GM19035 (cell line): ENCODE data around the gene ZNF385D.

Experiments
- ATAC-seq: cut with Tn5 transposase; IDR thresholded peaks from one replicate; pipeline ENCODE4 v1.9.1; 2021; ENCODE audit not compliant: unreplicated experiment

Gene ZNF385D

DNA sequence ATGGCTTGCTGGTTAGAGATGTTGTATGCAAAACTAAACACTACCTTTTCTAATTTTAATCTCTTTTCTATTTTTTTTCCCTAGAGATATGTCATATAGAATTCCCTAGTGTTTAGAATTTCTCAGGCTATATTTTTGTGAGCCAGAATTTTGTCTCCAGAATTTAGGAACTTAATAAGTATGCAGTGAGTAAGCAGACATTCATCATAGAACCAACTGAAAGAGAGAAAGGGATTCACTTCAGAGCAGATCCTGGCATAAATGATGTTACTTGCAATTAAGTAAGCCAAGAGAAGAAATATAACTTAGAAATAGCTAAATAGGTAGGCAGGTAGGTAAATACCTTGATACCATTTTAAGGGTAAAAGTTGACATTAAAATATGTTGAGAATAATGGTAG lies 288.9 kb downstream of the ZNF385D start:
- no peak for ATAC-seq

DNA sequence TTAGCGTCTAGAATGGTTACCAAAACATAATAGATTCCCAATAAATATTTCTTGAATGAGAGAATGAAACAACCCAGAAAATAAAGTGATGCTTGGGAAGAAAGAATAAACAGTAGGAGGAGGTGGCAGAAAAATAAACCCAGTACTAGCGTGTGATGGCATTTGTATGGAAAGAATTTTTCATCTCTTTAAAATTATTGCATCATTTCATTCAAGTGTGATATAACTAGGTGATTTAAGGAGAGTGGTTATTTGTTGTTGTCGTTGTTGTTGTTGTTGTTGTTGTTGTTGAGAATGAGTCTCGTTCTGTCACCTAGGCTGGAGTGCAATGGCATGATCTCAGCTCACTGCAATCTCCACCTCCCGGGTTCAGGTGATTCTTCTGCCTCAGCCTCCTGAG lies 293.9 kb downstream of the ZNF385D start:
- no peak for ATAC-seq

DNA sequence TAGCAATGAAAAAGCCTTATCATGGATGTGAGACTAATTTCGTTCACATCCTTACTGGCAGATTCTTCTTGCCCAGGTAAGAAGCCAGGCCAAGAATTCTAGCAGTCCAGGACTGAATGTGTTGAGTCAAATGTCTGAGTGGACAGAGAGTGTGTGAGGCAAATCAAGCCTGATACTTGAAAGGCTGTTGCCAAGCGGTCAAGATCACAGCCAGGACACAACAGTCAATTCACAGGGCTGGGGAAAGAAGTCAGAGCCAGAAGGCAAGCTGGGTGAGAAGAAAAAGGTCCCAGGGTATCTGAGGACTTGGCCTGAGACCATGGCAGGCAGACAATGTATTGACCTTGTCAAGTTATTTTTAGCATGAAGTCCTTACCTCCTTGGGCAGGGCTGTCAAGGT lies 301.3 kb downstream of the ZNF385D start:
- no peak for ATAC-seq

DNA sequence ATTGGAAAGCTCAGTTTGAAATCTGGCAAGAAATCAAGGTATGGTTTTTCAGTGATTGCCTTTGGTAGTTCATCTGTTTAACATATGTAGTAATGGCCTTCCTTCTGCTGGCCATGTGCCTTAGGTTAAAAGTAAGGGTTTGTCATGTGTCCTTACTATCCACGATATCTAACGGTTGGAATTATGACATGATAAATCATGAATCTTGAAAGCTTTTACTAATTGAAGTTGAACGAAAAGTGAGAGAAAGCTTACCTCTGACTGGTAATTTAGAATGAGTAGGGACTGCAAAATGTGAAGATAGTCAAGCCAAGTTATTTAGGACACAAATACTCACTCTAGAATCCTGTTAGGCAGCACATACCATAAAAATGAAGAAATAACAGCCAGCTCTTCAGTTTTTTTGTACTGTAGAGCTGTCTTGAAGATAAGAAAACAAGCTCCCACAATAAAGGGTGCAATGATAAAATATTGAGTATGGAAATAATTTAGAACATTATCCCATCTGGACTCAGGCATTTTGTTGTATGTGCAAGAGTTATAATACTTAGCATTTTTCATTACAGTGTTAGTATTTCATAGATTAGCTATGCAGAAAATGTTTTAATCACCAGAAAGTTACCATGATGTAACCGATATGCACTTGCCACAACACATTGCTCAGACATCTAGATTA lies 303.4 kb downstream of the ZNF385D start:
- ATAC-seq = no peak

- ATAC-seq = no peak
These were observed 304.0 kb downstream of the ZNF385D start for GRCh38 chr3:21446945-21447475.

GRCh38 chr3:21446027-21446426 lies 305.0 kb downstream of the ZNF385D start:
- ATAC-seq = peak; percentile 79

GRCh38 chr3:21441821-21442220 lies 309.2 kb downstream of the ZNF385D start:
- ATAC-seq = no peak

DNA sequence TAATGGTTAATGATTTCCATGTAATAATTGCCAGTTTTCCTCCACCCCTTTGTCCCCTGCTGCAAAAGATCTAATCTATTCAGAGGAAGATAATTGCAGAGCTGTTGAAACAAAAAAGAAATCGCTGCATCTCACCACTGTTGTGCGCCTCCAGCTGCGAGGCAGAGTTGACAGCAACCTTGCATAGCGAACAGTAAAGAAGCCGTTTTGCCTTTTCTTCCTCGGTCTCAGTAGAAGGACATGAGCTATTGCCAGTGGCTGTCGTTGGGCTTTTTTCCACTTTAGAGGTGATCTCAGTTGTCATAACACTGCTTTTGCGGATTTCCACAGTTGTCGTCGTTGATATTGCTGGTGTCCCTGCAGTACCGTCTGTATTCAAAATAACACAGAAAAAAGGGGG lies 314.2 kb downstream of the ZNF385D start:
- no peak for ATAC-seq

GRCh38 chr3:21435871-21436270 lies 315.1 kb downstream of the ZNF385D start:
- ATAC-seq = no peak

- no peak for ATAC-seq
These were observed 316.7 kb downstream of the ZNF385D start for GRCh38 chr3:21434310-21434709.

DNA sequence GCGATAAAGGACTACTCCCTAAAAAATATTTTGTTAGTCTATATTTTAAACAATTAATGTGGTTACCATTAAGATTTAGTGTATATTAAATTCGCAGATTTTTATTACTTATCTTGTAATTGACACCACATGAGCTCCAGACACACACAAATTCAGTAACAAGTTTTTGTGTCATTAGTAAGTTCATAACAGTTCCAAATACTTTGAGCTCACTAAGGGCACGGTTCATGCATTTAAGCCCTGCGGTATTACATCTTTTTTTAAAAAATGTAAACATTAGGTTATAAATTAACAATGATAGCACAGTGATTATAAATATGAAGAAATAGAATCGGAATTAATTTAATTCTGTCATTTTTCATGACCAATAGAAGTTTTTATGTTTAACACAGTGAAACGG lies 317.3 kb downstream of the ZNF385D start:
- no peak for ATAC-seq

DNA sequence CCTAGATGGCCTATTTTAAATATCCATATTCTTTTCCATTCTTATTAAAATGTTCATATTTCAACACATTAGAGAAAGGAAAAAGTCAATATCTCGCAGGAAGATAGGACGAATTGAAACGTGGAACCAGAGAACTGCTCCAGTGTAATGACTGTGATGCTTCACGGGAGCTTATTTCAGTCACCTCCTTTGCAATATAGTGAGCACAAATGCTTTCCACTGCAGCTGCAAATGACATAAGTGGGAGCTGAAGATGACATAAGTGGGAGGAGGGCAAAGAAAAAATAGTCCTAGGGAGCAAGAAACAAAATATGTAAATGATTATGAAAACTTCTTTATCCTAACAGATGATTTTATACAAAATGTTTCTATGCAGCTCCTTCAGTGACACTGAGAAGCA lies 324.1 kb downstream of the ZNF385D start:
- ATAC-seq = no peak

DNA sequence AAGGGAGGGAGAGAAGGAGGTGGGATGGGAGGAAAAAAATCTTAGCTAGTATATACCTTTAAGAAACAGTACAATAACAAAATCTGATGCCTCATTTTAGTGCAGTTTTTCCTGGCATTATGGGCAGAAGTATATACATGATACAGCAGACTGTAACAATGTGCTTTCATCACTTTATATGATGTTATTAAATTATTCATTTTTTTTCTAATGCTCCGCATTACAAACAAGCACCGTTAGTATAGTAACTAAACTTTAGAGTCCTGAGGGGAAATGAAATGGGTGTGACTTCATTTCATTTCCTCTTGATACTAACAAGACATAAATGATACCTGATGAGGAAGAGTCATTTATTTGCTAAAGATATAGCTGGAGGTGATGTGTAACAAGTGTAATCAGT lies 325.3 kb downstream of the ZNF385D start:
- no peak for ATAC-seq

GRCh38 chr3:21421096-21421495 lies 329.9 kb downstream of the ZNF385D start:
- no peak for ATAC-seq

DNA sequence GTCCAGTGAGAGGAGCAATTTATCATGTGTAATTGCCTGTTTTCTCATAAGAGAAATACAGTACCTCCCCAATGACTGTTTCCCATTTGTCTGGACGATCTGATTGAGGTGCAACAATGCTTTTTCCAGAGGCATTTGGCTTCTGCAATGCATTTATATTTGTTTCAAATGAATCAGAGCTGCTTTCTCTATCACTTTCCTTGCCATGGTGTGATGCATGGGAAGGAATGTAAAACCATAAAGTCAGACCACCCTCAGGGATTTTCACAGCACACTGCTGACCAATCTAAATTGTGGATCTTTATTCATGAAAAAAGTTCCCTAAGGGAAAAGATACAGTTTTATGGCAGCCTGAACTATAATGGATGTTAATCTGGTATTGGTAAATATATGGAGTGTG lies 333.0 kb downstream of the ZNF385D start:
- no peak for ATAC-seq

DNA sequence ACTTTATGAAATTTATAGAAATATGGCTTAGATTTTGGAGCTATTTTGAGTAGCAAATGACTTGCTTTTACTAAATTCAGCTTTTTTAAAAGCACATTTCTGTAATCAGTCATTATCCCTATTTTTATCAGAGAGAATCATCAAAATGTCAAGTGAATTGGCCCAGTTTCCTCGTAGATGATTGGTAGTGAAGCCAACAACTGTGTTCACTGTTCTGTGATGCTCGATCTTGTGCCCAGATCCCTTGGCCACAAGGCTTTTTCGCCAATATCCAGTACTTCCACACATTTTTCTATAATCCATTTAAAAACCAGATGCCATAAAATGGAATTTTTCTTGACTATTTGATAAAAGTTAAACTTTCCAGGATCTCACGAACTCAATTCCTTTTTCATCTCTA lies 336.5 kb downstream of the ZNF385D start:
- ATAC-seq = no peak

DNA sequence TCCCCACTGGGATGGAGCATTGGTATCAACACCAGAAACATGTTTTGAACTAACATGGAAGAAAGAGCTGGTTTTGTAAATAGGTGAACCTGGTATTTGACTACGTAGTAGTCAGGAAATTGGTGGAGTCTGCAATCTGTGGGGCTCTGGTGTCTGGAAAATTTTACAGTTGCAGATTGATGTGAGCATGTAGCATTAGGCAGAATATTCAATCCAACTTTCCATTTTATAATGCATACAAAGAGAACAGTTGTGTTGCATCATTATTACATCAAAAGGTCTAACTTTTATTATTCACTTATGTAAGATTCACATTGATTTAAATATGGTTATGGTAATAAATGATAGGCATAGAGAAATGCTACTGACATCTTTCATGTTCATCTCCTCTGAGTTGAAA lies 340.0 kb downstream of the ZNF385D start:
- no peak for ATAC-seq

GRCh38 chr3:21409401-21409800 lies 341.6 kb downstream of the ZNF385D start:
- ATAC-seq = no peak

DNA sequence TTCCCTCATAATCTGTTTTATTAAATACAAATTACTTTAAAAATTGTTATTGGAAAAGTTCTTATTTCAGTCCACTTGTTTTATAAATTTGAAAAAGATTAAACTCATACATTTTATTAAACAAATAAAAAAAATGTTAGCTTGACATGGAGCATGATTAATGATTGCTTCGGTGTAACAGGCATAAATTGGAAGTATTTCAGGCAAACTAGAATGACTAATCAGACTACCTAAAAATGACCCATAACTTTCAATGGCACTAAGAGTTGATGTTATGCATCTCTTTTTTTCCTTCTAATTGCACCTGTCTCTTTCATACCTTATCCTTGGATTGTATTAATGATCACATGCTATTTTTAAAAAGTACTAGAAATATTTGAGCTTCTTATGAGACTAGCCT lies 343.3 kb downstream of the ZNF385D start:
- ATAC-seq = no peak

DNA sequence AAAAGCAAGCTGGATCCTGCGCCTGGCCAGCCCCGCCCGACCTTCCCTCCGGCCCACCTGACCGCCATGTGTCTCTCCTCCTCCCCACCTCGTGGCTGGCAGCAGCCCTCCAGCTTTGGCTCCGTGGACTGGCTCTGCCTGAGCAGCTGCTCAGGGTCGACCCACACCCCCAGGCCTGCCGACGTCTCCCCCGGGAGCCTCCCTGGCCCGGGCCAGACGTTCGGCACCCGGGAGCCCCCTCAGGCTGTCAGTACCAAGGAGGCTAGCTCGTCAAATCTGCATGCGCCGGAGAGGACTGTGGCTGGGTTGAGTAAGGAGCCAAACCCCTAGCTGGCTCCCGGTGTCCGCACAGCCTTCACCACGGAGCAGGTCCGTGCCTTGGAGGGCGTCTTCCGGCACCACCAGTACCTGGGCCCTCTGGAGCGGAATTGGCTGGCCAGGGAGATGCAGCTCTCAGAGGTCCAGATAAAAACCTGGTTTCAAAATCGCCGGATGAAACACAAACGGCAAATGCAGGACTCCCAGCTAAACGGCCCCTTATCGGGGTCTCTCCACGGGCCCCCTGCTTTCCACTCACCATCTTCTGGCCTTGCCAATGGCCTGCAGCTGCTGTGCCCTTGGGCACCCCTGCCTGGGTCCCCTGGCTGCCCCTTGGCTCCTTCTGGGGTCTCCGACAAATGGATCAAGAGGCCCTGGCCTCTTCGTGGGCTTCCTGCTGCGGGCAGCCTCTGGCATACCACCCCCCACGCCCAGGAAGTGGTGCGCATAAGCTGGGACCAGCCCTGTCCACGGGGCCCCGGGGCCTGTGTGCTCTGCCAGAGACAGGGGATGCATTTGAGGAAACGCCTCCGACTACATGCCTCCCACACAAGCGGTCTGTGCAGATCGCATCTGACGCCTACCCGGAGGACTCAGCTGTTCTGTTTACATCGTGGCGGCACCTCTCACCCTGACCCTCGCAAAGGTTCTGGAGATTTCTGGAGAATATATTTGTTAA lies 345.0 kb downstream of the ZNF385D start:
- ATAC-seq = no peak

- ATAC-seq = no peak
These were observed 352.5 kb downstream of the ZNF385D start for GRCh38 chr3:21398461-21398860.
